CD8-positive, alpha-beta memory T cell (primary cell): Measurements from ENCODE around the gene SPSB1. TPM values are rescaled to one million over a fixed set of nuclear protein-coding genes. Genes with fewer than 3 reads are reported as not detected.

Experiments
- CTCF ChIA-PET: fragments of 350-600 bp; sonication (Branson Sonifier 250); formaldehyde crosslinking; loops from one replicate; lab custom pipeline; 2021; ENCODE audit warnings: antibody characterized with exemption; lab: Charles Lee
- POLR2A ChIA-PET: fragments of 350-600 bp; sonication (Branson Sonifier 250); formaldehyde crosslinking; loops from one replicate; lab custom pipeline; 2021; ENCODE audit warnings: antibody characterized with exemption; lab: Charles Lee
- DNase-seq, 5 donors: peaks; one replicate each; pipeline versions ENCODE4 v3.0.0 to v3.0.0-alpha.2; 2020 to 2022; ENCODE audit warnings: mixed read lengths in 1 of 5
- H3K27ac ChIP-seq: one replicate; pipeline ENCODE4 v1.7.0; 2013; ENCODE audit warnings: low read depth, mild to moderate bottlenecking, low read length, moderate library complexity
- H3K27me3 ChIP-seq: 2 replicates; pipeline ENCODE4 v1.7.0; 2013; ENCODE audit warnings: low read length, mild to moderate bottlenecking; ENCODE audit not compliant: insufficient read depth, poor library complexity, severe bottlenecking
- H3K36me3 ChIP-seq: 2 replicates; pipeline ENCODE4 v1.7.0; 2013; ENCODE audit warnings: mild to moderate bottlenecking, low read length, moderate library complexity; ENCODE audit not compliant: insufficient read depth
- H3K4me1 ChIP-seq: 2 replicates; pipeline ENCODE4 v1.7.0; 2013; ENCODE audit warnings: mild to moderate bottlenecking, low read length, moderate library complexity; ENCODE audit not compliant: insufficient read depth
- H3K4me3 ChIP-seq: 2 replicates; pipeline ENCODE4 v1.7.0; 2013; ENCODE audit warnings: mild to moderate bottlenecking, low read length
- H3K9me3 ChIP-seq: 2 replicates; pipeline ENCODE4 v1.7.0; 2013; ENCODE audit warnings: mild to moderate bottlenecking, low read length
- H3K27ac Mint-ChIP-seq, 8 donors: one replicate each; pipeline ENCODE4 v1.8.0; 2020 to 2021; ENCODE audit warnings: mixed read lengths in 8 of 8, mild to moderate bottlenecking in 6 of 8, inconsistent platforms in 3 of 8, moderate library complexity in 3 of 8
- H3K27me3 Mint-ChIP-seq, 2 donors: one replicate each; pipeline ENCODE4 v1.8.0; 2020 to 2021; ENCODE audit warnings: mixed read lengths in 2 of 2, mild to moderate bottlenecking in 1 of 2, moderate library complexity in 1 of 2
- H3K36me3 Mint-ChIP-seq, 3 donors: one replicate each; pipeline ENCODE4 v1.8.0; 2020 to 2021; ENCODE audit warnings: mixed read lengths in 3 of 3, inconsistent platforms in 1 of 3, mild to moderate bottlenecking in 1 of 3
- H3K4me1 Mint-ChIP-seq, 3 donors: one replicate each; pipeline ENCODE4 v1.8.0; 2020 to 2021; ENCODE audit warnings: mixed read lengths in 3 of 3, inconsistent platforms in 1 of 3, mild to moderate bottlenecking in 1 of 3
- H3K4me3 Mint-ChIP-seq, 7 donors: one replicate each; pipeline ENCODE4 v1.8.0; 2020 to 2021; ENCODE audit warnings: mixed read lengths in 7 of 7, mild to moderate bottlenecking in 6 of 7, moderate library complexity in 4 of 7, inconsistent platforms in 2 of 7
- H3K9me3 Mint-ChIP-seq, 5 donors: one replicate each; pipeline ENCODE4 v1.8.0; 2020 to 2022; ENCODE audit warnings: mixed read lengths in 5 of 5, mild to moderate bottlenecking in 3 of 5, moderate library complexity in 2 of 5, inconsistent platforms in 1 of 5
- polyA plus RNA-seq: library from polyadenylated mRNA; unstranded; fragments of 300-500 nt; fragmentation: Illumina TruSeq; gene quantifications from one replicate; pipeline ENCODE4 v1.2.3, GENCODE V29; 2021
- total RNA-seq, 2 experiments: library from RNA; stranded (reverse); gene quantifications; one replicate each; pipeline ENCODE4 v1.2.3, GENCODE V29; 2021

Gene SPSB1
- total and polyA plus RNA-seq, 3 experiments from 2014 or later: 0.92 to 2.8 (median 1.2) TPM

- Mint-ChIP-seq H3K9me3 (no peaks in the 10 kb centered on the region), H3K27me3 (no peaks in the 10 kb centered on the region), H3K4me3 (no peak overlapping the region), H3K4me1 (peaks cover 9 to 14% (median 14%) of the 10 kb centered on the region in 3 donors), H3K27ac (no peak overlapping the region), H3K36me3 (no peaks in the 10 kb centered on the region)
- DNase-seq: no peak
- POLR2A ChIA-PET: no interaction called here
- Histone ChIP-seq H3K4me1 (no peaks in the 10 kb centered on the region), H3K4me3 (no peak overlapping the region), H3K27me3 (no peaks in the 10 kb centered on the region), H3K27ac (no peak overlapping the region), H3K36me3 (no peaks in the 10 kb centered on the region), H3K9me3 (no peaks in the 10 kb centered on the region)
- CTCF ChIA-PET: no interaction called here
Measured at GRCh38 chr1:9328201-9328600, 35.5 kb downstream of the SPSB1 start.

GRCh38 chr1:9328715-9329114 lies 36.0 kb downstream of the SPSB1 start:
- no peak overlapping the region for H3K4me3 ChIP-seq
- H3K27me3 ChIP-seq: no peaks in the 10 kb centered on the region
- no peaks in the 10 kb centered on the region for H3K9me3 ChIP-seq
- no peaks in the 10 kb centered on the region for H3K36me3 Mint-ChIP-seq
- H3K9me3 Mint-ChIP-seq: no peaks in the 10 kb centered on the region
- no peak overlapping the region for H3K4me3 Mint-ChIP-seq
- ChIA-PET POLR2A (no interaction called here), CTCF (no interaction called here)
- H3K36me3 ChIP-seq: no peaks in the 10 kb centered on the region
- no peak for DNase-seq
- H3K4me1 ChIP-seq: no peaks in the 10 kb centered on the region
- H3K27ac Mint-ChIP-seq: no peak overlapping the region
- H3K27me3 Mint-ChIP-seq: no peaks in the 10 kb centered on the region
- peaks cover 9 to 14% (median 14%) of the 10 kb centered on the region in 3 donors for H3K4me1 Mint-ChIP-seq
- H3K27ac ChIP-seq: no peak overlapping the region

DNA sequence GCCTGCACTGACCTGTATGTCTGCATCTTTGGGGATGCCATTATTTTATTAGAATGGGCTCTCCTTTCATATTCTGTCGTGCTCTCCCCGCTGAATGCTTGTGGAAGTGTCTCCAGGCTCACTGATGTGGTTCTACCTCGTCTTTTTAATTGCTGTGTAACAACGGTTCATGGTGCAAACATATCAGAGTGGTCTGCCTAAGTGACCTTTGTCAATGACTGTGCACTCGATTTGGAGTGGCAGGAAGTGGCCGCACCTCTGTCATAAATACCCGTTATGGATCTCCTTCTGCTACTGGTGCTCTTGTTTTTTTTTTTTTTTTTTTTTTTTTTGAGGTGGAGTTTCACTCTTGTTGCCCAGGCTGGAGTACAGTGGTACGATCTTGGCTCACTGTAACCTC lies 38.3 kb downstream of the SPSB1 start:
- CTCF ChIA-PET: no interaction called here
- Histone ChIP-seq H3K4me1 (no peaks in the 10 kb centered on the region), H3K27ac (no peak overlapping the region), H3K9me3 (no peaks in the 10 kb centered on the region), H3K4me3 (no peak overlapping the region), H3K27me3 (no peaks in the 10 kb centered on the region), H3K36me3 (no peaks in the 10 kb centered on the region)
- DNase-seq: no peak
- H3K4me1 Mint-ChIP-seq: peaks cover 11 to 17% (median 14%) of the 10 kb centered on the region in 3 donors
- H3K9me3 Mint-ChIP-seq: no peaks in the 10 kb centered on the region
- H3K4me3 Mint-ChIP-seq: no peak overlapping the region
- POLR2A ChIA-PET: no interaction called here
- H3K36me3 Mint-ChIP-seq: peaks cover 0 to 2% (median 0%) of the 10 kb centered on the region in 3 donors
- H3K27ac Mint-ChIP-seq: no peak overlapping the region
- H3K27me3 Mint-ChIP-seq: peaks cover 0 to 1% of the 10 kb centered on the region in 2 donors

DNA sequence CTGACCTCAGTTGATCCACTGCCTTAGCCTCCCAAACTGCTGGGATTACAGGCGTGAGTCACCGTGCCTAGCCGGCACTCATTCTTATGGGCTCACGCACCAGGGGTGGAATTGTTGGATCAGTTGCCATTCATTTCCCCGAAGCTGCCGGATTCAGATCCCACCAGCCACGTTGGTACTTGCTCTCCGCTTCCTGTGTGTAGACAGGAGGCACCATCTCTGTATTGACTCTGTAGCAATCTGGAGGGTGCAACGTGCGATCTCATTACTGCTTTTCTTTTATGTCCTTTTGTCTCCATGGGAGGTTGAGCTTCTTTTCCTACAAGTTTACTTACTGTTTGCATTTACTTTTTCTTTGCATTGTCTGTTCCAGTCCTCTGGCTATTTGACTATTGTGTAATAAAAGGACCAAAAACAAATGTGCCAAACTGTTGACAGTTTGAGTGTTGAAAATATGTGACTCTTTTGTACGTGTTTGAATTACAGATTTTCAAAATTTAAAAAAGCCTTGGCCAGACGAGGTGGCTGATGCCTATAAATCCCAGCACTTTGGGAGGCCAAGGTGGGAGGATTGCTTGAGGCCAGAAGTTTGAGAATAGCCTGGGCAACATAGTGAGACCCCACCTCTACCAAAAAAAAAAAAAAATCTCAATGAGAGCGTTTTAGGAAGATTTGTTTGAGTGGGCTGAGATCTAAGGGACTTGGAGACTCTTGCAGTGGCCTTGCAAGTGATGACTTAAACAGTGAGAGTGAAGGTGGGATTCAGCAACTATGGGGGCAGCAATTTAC lies 39.1 kb downstream of the SPSB1 start:
- Histone ChIP-seq H3K4me3 (no peak overlapping the region), H3K4me1 (no peaks in the 10 kb centered on the region), H3K9me3 (no peaks in the 10 kb centered on the region), H3K36me3 (no peaks in the 10 kb centered on the region), H3K27me3 (no peaks in the 10 kb centered on the region), H3K27ac (no peak overlapping the region)
- H3K4me1 Mint-ChIP-seq: peaks cover 11 to 17% (median 14%) of the 10 kb centered on the region in 3 donors
- H3K9me3 Mint-ChIP-seq: no peaks in the 10 kb centered on the region
- peaks cover 0 to 1% of the 10 kb centered on the region in 2 donors for H3K27me3 Mint-ChIP-seq
- peaks cover 0 to 2% (median 0%) of the 10 kb centered on the region in 3 donors for H3K36me3 Mint-ChIP-seq
- H3K27ac Mint-ChIP-seq: peak overlapping the region in 3 of 8 donors; percentile 1 to 58 (median 7)
- DNase-seq: no peak
- no peak overlapping the region for H3K4me3 Mint-ChIP-seq
- POLR2A ChIA-PET: no interaction called here
- CTCF ChIA-PET: no interaction called here

DNA sequence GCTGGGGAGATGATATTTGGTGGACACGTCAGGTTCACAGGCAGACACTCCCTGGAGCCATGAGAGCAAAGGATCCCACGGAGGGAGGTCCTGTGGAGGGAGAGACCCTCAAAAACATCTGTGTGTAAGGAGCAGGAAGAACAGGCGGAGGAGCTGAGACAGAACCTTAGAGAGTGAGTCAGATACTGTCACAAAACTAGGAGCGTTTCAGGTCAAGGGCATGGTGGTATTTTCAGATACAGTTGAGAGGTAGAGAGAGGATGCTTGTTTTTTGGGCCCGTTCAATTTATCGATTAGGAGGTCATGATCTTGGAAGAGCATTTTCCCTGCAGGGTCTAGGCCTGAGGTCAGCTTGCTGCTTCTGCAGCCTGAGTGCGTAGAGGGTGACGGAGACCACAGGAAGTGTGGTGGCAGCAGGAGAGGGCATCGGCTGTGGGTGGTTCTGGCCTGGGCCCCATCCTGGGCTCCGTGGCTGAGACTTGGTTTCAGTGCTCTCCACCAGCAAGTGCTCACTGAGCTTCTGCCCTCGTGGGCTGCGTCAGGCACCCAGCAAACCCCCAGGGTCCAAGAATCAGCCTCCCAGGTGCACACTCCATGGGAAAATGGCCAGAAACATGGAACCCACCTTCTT lies 39.9 kb downstream of the SPSB1 start:
- Histone ChIP-seq H3K9me3 (no peaks in the 10 kb centered on the region), H3K27ac (no peak overlapping the region), H3K4me3 (no peak overlapping the region), H3K36me3 (no peaks in the 10 kb centered on the region), H3K4me1 (no peaks in the 10 kb centered on the region), H3K27me3 (no peaks in the 10 kb centered on the region)
- Mint-ChIP-seq H3K27ac (peak overlapping the region in 3 of 8 donors; percentile 7 to 58 (median 47)), H3K27me3 (peaks cover 0 to 1% of the 10 kb centered on the region in 2 donors), H3K36me3 (peaks cover 0 to 2% (median 0%) of the 10 kb centered on the region in 3 donors), H3K4me1 (peaks cover 11 to 17% (median 14%) of the 10 kb centered on the region in 3 donors), H3K9me3 (no peaks in the 10 kb centered on the region), H3K4me3 (no peak overlapping the region)
- ChIA-PET CTCF (interaction anchor here (1.2 kb wide), 1 partner anchor 44 kb away, joined by 3 read pairs; no protein-coding TSS in a partner anchor), POLR2A (no interaction called here)
- DNase-seq: no peak

DNA sequence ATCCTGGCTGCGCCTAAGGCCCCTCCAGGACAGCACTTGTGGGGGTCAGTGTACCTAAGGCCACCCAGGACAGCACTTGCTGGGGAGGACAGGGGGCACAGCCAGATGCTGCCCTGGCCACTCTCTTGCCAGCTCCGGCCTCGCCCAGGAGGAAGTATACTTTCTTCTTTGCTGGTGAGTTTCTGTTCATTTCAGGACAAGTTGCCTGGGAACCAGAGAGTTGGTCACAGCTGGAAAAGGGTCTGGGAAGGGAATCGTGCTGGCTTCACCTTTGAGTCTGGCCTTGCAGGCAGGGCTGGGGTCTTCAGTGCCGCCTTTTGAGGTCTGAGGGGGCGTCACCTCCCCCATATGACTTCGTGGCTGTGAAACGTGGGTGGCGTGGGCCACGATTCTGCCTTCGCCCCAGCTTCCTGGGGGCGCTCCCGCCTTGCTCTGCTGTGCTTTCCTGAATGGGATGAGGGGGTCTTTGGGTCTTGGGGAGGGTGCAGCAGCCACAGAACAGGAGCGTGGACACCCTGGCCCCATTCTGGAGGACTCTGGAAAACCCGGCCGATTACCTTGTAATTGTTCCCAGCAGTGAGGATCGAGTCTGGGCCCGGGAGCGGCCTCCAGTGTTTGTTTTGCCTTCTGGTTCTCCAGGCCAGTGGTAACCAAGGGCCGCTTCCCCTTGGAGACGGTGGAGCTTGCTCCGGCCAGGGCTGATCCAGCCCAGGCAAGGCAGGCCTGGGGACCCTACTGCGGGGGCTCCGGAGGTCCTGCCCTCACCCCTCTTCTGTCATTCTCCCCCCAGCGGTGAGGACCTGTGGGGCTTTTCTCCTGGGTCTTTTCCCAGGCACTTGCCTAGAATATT lies 45.9 kb downstream of the SPSB1 start:
- Histone ChIP-seq H3K36me3 (no peaks in the 10 kb centered on the region), H3K4me1 (no peaks in the 10 kb centered on the region), H3K27me3 (no peaks in the 10 kb centered on the region), H3K9me3 (no peaks in the 10 kb centered on the region), H3K27ac (no peak overlapping the region), H3K4me3 (no peak overlapping the region)
- H3K4me3 Mint-ChIP-seq: no peak overlapping the region
- POLR2A ChIA-PET: no interaction called here
- peaks cover 0 to 1% of the 10 kb centered on the region in 2 donors for H3K27me3 Mint-ChIP-seq
- H3K36me3 Mint-ChIP-seq: peaks cover 0 to 7% (median 3%) of the 10 kb centered on the region in 3 donors
- peaks cover 0 to 4% (median 2%) of the 10 kb centered on the region in 3 donors for H3K4me1 Mint-ChIP-seq
- CTCF ChIA-PET: no interaction called here
- no peak overlapping the region for H3K27ac Mint-ChIP-seq
- DNase-seq: no peak
- peaks cover 0 to 2% (median 0%) of the 10 kb centered on the region in 5 donors for H3K9me3 Mint-ChIP-seq

DNA sequence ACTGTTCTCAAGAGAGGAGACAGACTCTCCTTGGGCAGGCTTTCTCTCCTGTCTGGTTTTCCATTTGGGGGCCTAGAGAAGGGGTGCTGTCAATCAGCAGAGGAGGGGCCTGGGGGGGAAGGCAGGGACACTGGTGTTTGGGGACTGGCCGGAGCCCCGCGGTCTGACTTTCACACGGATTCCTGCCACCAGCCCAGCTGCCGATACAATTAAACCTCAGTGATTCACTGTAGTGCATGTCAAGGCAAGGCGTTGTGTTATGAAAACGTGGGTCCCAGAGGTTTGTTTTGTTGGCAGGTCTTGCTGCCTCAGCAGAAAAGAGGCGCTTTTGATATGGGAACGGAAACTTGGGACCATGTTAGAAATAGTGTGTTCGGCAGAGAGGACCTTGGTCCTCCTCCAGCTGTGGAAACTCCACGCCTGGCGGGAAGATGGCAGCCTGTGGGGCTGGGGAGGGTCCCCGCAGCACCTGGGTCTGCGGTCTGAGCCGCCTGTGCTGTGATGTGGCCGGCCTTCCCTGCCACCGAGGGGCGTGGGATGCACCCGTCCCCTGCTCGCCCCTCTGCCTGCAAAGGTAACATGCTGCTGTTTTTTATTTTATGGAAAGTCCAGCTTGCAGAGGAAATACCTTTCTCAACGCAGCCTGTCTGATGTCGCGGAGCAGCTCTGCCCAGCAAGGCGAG lies 47.6 kb downstream of the SPSB1 start:
- no peak overlapping the region for H3K4me3 Mint-ChIP-seq
- no peaks in the 10 kb centered on the region for H3K4me1 Mint-ChIP-seq
- peak overlapping the region in 1 of 8 donors; percentile 12 for H3K27ac Mint-ChIP-seq
- Histone ChIP-seq H3K27me3 (no peaks in the 10 kb centered on the region), H3K4me3 (no peak overlapping the region), H3K9me3 (no peaks in the 10 kb centered on the region), H3K4me1 (no peaks in the 10 kb centered on the region), H3K36me3 (no peaks in the 10 kb centered on the region), H3K27ac (no peak overlapping the region)
- H3K36me3 Mint-ChIP-seq: peaks cover 0 to 7% (median 3%) of the 10 kb centered on the region in 3 donors
- H3K9me3 Mint-ChIP-seq: peaks cover 0 to 2% (median 0%) of the 10 kb centered on the region in 5 donors
- DNase-seq: no peak
- POLR2A ChIA-PET: no interaction called here
- CTCF ChIA-PET: no interaction called here
- H3K27me3 Mint-ChIP-seq: peaks cover 0 to 1% of the 10 kb centered on the region in 2 donors
